Activated CD8-positive, alpha-beta memory T cell treated with anti-CD3 and anti-CD28 coated beads, Interleukin-2, amount 50 U/mL, for 4 hours (primary cell): ENCODE results near the gene BRINP1.

ENCODE experiments used
- DNase-seq: peaks from one replicate; pipeline ENCODE4 v3.0.0-alpha.2; 2020

The BRINP1 gene

GRCh38 chr9:119280740-119281485, 88.3 kb downstream of the BRINP1 start:
- DNase-seq: no peak

- no peak for DNase-seq
Measured at GRCh38 chr9:119278171-119278570, 91.1 kb downstream of the BRINP1 start.

DNA sequence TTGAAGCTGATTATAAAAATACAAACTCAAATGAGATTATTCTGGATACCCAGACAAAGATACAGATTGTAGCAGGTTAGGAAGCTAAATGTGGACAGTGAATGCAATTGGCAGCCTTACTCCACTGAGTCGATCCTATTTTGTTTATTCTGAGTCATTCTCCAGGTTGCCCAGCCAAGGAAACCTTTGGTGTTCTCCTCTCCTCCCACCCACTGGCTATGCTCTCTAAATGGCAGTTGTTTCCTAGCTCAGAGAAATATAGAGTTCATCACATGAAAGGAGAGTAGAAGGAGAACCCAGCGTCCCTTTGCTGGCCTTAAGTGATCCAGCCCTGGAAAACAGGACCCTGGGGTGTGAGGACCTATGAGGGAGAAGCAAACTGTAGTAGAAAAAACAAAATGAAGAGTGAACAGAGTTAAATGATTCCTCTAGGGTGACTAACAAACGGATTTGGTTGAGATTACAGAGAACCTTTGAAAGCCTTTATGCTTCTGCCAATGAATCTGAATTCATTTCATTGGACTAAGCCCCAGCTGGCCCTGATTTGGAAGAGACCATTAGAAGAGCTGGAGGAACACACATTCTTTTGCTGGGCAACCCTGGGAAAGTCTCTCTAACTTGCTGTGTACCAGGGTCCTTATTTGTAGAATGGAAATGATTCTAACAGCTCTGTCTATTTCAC, 95.1 kb downstream of the BRINP1 start:
- DNase-seq: no peak

DNA sequence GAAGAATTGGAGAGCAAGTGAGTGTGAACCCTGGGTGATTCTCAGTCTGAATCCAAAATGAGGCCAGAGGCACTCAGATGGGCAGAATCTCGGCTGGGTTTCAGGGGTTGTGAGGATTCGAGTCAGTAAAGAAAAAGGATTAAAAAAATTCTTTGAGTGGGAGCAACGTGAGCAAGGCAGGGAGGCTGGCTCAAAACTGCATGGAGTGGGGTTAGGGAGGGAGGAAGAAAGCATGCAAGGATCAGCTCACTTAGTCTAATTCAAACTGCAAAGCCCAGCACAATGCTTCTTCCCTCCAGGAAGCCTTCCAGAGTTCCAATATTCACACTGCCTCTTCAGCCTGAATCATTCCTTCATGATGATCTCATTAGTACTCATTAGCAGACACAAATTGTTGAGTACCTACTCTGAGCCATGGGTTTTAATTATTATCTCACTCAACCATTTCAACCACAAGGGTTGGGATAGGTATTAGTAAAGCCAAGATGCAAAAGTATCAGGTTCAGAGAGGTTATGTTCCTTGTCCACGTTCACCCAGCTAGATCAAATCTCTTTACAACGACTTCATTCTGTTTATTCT, 95.8 kb downstream of the BRINP1 start:
- DNase-seq: no peak

GRCh38 chr9:119272500-119273211, 96.6 kb downstream of the BRINP1 start:
- no peak for DNase-seq

DNA sequence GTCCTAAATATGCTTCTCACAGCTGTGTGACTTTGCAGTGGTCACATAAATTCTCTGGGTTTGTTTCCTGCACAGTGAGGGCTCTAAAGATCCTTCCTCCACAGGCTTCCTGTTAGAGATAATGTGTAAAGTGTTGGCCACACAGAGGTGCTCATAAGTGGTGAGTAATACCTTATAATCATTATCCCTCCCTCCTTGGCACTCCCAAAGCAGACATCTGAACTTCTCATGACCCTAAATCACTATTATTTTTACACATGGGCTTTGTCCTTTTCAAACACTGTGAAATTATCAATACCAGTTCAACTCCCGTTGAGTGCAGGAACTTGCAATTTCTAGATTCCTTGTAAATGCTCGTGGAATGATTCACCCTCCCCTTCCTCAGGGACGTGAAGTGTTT, 100.2 kb downstream of the BRINP1 start:
- no peak for DNase-seq

- DNase-seq: no peak
Measured at GRCh38 chr9:119264165-119264564, 105.1 kb downstream of the BRINP1 start.

GRCh38 chr9:119257592-119257991, 111.6 kb downstream of the BRINP1 start:
- DNase-seq: no peak

GRCh38 chr9:119255116-119255515, 114.1 kb downstream of the BRINP1 start:
- no peak for DNase-seq

GRCh38 chr9:119252671-119253299, 116.5 kb downstream of the BRINP1 start:
- DNase-seq: no peak

DNA sequence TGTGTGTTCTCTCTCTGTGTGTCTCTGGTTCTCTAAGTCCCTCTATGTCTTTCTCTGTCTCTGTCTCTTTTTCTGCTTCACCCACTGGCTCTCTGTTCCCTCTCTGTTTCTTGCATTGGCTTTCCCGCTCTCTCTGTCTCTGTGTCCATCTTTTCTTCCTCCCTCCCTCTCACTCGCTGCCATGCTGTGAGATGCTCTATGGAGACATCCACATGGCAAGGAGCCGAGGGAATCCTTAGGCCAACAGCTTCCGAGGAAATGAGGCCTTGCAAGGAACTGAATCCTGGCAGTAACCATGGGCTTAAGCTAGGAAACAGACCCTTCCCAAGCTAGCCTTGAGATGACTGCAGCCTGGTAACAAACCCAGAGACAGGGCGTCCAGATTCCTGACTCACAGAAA, 117.3 kb downstream of the BRINP1 start:
- no peak for DNase-seq

GRCh38 chr9:119250730-119251129, 118.5 kb downstream of the BRINP1 start:
- DNase-seq: no peak

DNA sequence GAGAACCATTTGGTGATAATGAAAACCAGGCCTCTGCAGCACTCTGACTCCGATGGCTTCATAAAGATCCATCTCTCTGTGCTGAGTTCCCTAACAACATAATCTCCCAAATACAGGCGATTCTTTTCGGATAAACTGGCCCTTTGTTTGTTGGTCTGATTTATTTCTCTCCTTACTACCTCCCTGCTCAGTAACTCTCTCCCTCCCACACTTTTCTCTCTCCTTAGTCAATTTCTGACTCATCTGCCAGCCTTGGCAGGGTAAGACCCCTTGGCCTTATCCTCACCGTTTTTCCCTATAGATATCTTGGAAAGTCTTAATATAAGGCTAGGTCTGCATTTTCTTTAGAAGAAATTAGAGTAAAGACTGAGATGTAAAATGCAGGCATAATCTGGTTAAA, 128.7 kb downstream of the BRINP1 start:
- DNase-seq: no peak

DNA sequence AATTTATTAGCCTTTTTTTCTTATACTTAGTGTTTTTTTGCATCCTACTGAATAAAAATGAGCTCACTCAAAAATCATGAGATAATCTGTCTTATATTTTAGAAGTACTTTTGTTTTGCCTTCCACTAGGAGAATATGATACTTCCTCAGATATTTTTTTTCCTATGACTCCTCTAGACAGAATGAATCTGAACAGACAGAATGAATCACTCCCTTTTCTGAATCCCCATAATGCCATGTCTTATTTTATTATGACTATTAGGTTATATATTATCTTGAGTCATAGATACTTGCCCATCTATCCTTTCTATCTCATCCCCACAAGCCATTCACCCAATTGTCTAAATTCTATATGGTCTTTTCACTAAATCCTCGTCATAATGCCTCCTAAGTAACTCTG, 134.6 kb downstream of the BRINP1 start:
- DNase-seq: no peak

GRCh38 chr9:119227422-119227821, 141.8 kb downstream of the BRINP1 start:
- no peak for DNase-seq

GRCh38 chr9:119224431-119224830, 144.8 kb downstream of the BRINP1 start:
- DNase-seq: no peak

DNA sequence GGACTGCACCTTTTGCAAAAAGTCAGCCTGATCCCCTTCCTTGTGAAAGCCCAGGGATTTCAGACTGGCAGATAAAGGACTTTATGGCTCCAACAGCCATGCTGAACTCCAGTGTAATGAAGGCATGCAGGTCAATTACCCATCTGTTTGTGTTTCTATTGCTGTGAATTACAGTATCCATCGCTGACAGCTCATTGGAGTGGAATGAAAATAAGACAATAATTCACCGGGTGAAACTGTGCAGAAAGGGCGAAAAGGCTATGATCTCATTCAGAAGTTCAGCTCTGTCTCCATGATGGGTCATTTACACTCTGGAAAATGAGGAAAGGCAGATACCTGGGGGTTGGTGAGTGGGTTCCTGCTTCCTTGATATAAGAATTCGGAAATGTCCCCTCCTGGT, 148.0 kb downstream of the BRINP1 start:
- no peak for DNase-seq

DNA sequence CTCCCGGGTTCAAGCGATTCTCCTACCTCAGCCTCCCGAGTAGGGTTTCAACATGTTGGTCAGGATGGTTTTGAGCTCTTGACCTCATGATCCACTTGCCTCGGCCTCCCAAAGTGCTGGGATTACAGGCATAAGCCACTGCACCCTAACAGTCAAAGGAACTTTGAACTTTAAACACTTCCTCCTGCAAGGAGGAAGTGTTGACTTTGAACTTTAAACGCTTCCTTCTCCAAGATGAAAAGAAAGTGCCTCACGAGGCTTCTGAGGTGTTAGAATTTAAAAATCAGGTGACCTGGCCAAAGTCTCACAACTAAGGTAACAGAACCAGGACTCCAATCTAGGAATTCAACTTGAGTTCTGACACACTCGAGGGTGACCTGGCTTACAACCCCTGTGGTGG, 150.9 kb downstream of the BRINP1 start:
- no peak for DNase-seq

DNA sequence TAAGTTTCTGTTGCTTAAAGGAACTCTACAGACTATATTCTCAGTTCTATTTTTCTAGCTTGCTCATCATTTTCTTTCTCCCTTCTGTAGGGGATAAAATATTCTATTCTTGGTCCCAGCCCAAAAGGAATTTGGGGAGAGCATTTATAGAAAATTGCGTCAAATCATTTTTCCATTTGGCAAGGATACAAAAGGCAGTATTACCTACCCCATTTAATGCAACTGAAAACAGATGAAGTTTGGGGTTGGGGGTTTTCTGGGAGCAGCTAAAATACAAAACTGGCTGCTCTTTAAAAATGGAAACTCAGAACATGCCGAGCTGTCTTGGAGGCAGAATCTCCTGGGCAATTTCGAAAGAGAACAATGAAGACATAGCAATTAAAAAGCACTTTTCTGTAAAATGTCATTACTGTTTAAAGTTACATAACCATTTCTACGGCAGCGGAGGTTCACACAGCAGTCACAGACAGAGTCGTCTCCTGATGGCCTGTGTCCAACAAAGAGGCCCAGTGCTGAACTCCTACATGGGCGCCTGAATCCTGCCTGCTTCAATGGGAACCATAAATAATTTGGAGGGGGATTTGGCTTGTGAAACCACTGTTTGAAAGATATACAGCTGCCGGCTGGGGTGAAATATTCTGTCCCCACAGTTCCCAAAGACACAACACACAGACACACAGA, 152.4 kb downstream of the BRINP1 start:
- no peak for DNase-seq

DNA sequence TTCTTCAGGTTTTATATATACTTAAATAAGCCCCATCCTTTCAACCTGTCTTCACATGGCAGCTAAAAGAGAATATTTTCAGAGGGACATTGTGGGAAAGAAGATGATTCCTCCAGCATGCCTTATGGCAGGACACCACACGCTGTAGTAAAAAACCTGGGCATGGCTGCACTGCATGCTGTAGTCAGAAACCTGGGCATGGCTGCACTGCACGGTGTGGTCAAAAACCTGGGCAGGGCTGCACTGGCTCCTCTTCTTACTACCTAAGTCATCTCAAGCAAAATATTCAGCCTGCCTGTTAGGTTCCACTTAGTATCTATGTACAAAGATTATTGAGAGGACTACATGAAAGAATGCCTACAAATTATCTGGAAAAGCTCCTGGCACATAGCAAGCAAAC, 153.6 kb downstream of the BRINP1 start:
- no peak for DNase-seq

DNA sequence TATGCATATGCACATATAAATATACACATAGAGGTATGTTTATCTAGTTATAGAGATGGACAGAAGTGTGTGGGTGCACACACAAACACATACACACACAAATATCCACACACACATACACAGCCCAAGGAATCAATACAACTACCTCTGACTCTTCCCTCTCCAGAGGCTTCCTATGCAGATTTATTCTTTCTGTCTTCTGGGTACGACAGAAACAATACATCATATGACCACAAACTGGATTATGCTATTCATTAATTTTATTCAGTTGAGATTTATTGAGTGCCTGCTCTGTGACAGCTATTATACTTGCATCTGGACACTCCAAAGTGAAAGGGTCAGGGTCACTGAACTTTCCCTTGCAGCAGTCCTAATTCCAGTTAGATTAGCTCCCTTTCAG, 155.8 kb downstream of the BRINP1 start:
- no peak for DNase-seq

DNA sequence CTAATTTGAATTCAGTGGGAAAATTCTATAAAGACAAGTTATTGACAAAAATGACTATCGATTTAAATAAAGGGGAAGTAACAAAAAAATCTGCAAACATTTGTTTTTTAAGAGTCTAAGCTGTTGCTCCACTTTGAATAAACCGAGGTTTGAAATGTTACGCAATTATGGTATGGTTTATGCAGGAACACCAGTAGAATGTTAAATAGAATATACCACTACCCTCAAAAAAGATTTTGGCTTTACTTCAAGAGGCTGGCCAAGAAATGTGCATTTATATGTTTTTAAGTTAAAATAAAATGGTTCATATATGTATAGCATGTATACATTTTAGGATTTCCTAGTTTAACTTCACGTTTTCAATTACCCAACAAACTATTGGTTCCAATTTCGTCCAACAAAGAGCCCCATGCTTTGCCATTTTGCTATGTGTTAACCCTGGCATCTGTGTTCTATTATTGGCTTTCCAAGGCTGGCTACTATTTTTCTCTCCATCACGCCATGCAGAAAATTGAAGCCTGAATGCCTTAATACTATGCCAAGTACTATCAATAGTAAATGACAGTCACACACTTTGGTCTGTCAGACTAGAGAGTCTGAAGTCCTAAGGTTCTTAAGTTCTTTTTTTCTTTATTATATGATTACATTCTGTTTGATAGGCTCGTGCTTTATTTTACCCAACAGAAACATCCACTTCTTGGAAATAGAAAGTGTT, 171.2 kb downstream of the BRINP1 start:
- DNase-seq: no peak
